Measurements from ENCODE around the gene ITGAV.

DNA sequence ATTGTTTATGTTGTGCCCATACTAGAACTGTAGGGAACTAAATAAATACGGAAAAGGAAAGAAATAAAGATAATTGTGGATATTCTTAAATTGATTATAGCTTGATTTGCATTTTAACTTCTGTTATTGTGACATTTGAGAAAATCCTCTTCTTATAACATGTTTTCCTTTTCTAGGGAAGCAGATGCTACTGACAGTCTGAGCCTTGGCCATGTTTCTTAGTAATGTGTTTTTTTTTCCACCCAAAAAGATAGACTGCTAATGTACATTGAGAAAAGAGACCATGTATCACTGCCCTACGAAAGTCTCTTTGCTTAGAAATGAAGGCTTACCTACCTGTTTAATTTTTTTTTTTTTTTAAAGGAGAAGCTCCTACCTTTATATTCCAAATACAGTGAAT is 22.2 kb downstream of the ITGAV start:
- TF ChIP-seq ZNF274 (IDR thresholded peaks at IDR 0.05; ENCODE audit: low read depth, low read length) (no peak), YY1 (IDR thresholded peaks at IDR 0.05; ENCODE audit: insufficient read depth, insufficient read length) (no peak), SUZ12 (IDR thresholded peaks at IDR 0.05; ENCODE audit: extremely low read depth, insufficient read depth, insufficient read length) (no peak)

Data from NT2/D1 (cell line).